Kidney glomerular epithelial cell (primary cell): ENCODE results near the gene PPP2R2C.

Experiments used
- DNase-seq: peaks from one replicate; lab custom pipeline; 2025; lab: John Stamatoyannopoulos, UW

The PPP2R2C gene

DNA sequence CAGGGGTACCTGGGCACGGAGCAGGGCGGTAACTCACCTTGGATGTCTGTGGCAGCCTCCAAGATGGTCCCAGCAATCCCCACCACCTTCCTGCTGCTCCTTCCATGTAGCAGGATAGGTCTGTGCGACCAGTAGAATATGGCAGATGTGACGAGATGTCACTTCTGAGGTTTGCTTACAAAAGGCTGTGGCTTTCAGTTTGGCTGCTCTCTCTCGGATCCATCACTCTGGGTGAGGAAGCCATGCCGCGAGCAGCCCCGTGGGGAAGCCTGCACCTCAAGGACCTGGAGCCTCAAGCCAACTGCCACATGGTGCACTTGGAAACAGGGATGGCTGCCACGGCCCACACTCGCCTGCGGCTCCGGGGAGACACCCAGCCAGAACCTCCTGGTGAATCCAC, 165.2 kb downstream of the PPP2R2C start:
- no peak for DNase-seq

DNA sequence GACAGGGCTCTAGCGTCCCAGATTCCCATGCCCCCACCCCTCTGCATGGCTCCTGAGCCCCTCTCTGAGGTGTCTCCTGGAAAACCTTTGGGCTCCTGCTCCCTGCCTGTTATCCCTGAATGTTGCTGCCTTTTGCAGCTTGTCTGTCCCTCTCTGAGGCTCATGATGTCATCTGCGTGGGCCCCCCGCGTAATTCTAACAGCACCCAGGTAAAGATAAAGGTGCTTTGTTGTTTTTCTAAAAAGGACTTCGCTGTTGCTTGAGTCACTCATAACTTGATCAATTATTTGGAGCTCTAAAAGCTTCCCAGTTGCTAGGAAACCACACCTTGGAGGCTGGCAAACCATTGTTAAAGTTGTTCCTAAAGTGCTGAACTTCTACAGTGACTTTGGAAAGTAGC, 166.1 kb downstream of the PPP2R2C start:
- no peak for DNase-seq

- no peak for DNase-seq
Observed at GRCh38 chr4:6303943-6304342, 168.5 kb downstream of the PPP2R2C start.

DNA sequence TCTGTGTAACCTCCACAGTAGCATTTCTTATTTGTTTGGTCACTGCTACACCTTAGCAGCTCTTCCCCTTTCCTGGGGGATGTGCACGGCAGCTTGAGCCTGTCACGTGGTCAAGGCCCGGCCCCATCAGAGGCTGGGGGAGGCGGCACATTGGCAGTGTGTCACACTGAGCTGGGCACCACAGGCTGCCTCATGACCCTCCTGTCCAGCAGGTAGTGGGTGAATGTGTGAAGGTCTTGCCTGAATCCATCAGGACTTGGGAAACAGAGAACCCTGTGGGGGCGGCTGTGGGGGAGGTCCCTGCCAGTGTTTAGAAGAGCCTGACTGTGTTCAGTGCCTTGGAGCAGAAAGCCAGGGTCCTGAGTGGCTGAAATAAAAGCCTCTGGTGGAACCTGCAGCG, 169.5 kb downstream of the PPP2R2C start:
- DNase-seq = no peak

GRCh38 chr4:6301732-6302442, 170.5 kb downstream of the PPP2R2C start:
- no peak for DNase-seq

DNA sequence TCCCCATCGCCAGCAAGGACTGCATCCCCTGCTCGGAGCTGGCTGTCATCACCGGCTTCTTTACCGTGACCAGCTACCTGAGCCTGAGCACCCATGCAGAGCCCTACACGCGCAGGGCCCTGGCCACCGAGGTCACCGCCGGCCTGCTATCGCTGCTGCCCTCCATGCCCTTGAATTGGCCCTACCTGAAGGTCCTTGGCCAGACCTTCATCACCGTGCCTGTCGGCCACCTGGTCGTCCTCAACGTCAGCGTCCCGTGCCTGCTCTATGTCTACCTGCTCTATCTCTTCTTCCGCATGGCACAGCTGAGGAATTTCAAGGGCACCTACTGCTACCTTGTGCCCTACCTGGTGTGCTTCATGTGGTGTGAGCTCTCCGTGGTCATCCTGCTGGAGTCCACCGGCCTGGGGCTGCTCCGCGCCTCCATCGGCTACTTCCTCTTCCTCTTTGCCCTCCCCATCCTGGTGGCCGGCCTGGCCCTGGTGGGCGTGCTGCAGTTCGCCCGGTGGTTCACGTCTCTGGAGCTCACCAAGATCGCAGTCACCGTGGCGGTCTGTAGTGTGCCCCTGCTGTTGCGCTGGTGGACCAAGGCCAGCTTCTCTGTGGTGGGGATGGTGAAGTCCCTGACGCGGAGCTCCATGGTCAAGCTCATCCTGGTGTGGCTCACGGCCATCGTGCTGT, 171.2 kb downstream of the PPP2R2C start:
- no peak for DNase-seq

- no peak for DNase-seq
Observed at GRCh38 chr4:6300359-6300758, 172.1 kb downstream of the PPP2R2C start.

DNA sequence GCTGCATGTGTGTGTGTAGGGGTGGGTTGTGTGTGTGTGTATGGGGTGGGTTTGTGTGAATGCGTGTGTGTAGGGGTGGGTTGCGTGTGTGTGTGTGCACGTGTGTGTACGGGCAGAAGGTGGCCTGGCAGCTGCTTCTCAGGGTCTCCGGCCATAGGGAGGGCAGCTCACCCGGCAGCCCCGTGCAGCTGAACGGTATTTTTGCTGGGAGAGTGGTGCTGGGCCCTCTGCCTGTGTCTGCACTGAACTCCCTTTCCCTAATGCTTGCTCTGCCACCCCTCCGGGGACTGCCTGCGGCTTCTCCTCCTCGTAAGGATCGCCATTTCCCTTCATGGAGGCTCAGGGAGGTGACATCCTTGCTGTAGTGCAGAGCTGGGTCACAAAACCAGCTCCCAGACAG, 172.5 kb downstream of the PPP2R2C start:
- no peak for DNase-seq

DNA sequence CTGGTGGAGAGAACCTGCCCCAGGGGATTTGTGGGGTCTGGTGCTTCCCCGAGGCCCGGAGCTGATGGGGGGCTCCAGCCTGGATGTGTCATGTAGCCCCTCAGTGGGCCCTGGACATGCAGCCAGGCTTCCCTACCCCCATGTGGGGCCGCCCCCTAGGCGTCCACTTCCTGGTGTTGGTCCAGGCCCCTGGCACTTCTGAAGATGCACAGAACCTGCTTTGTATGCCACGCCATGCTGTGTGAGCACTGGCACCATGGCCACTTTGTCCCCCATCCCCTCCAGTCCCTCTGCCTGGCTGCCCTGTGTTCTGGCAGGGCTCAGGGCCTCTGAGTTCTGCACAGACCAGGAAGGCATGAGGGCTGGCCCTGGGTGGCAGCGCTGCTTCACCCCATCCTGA, 173.6 kb downstream of the PPP2R2C start:
- no peak for DNase-seq

- no peak for DNase-seq
Observed at GRCh38 chr4:6298035-6298434, 174.4 kb downstream of the PPP2R2C start.

GRCh38 chr4:6297266-6297815, 175.1 kb downstream of the PPP2R2C start:
- DNase-seq = no peak

DNA sequence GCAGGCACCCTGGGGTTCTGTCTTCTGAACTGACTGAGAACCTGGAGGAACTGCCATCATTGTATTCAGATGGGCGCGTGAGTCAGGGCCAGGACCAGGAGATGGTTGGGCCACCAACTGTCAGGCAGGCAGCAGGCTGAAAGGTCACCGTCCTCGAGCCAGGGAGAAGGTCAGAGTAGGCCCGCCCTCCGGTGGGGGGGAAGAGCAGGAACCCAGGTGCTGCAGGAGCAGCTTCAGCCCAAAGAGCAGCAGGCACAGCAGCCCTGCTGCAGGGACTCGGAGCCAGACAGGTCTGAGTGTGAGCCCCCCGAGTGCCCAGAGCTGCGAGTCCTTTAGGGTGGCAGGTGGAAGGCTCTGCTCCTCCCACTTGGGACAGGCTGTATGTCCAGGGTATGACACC, 176.4 kb downstream of the PPP2R2C start:
- DNase-seq = no peak

- no peak for DNase-seq
Observed at GRCh38 chr4:6295495-6295894, 176.9 kb downstream of the PPP2R2C start.

- DNase-seq = no peak
Observed at GRCh38 chr4:6294705-6295421, 177.6 kb downstream of the PPP2R2C start.

- no peak for DNase-seq
Observed at GRCh38 chr4:6293661-6294060, 178.8 kb downstream of the PPP2R2C start.

DNA sequence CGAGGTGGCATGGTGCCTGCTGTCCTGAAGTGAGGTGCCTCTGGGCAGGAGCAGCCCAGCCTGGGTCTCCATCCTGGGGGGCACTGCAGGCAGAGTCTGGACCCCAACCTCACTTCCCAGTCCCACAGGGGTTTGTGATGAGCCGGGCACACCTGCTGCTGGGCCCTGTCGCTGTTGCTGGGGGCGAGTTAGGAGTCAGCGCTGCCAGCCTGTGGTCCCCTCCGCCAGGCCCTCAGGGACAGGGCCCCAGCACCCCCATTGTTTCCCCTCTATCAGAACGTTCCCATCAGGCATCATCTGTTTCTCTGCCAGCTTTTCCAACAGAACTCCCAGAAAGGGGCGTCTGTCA, 179.3 kb downstream of the PPP2R2C start:
- no peak for DNase-seq

- no peak for DNase-seq
Observed at GRCh38 chr4:6292376-6293096, 179.9 kb downstream of the PPP2R2C start.

DNA sequence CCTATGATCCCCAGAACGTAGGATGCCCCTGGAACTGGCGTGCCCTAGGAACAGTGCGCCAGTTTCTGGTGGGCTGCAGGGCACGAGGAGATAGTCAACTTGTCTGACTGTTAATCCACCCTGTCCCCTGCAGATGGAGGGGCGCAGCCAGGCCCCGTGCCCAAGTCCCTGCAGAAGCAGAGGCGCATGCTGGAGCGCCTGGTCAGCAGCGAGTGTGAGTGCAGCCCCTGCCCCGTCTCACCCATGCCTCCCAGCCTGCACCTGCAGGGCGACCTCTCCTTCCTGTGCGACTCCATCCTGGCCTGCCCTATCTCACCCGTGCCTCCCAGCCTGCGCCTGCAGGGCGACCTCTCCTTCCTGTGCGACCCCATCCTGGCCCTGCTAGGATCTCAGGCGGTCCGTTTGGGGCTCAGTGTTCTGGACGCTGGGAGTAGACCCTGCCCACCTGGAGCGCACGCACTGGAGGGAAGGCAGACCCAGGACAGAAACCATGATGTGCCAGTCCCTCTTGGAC, 180.6 kb downstream of the PPP2R2C start:
- no peak for DNase-seq

DNA sequence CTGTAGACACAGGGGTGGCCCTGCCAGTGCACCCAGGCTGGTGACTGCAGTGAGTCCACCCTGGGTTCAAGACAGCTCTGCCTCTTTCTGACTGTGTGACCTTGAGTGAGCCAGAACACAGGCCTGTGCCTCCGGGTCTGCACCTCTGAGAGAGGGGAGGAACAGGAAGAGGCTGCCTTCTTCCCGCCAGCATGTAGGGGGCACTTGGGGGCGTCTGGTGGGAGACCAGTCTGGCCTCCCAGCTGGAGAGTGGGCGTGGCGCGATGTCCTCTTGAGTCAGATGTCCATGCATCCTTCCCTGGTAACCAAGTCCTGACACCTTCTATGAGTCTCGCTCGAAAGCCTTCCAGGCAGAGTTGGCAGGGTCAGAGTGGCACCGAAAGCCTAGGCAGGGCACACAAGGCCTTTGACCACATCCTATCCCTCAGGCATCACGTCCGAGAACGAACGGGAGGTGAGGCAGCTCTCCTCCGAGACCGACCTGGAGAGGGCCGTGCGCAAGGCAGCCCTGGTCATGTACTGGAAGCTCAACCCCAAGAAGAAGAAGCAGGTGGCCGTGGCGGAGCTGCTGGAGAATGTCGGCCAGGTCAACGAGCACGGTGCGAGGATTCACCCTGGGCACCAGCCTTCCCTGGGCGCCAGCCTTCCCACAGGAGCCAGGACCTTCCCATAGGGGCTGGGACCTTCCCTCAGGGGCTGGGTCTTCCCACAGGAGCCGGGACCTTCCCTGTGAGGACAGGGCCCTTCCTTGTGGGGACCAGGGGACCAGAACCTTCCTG, 181.5 kb downstream of the PPP2R2C start:
- no peak for DNase-seq

- no peak for DNase-seq
Observed at GRCh38 chr4:6290256-6290655, 182.2 kb downstream of the PPP2R2C start.

GRCh38 chr4:6288871-6289270, 183.5 kb downstream of the PPP2R2C start:
- DNase-seq = no peak
